22Rv1 (cell line): Measurements from ENCODE around the gene FAM217B.

Experiments used
- H3K27ac ChIP-seq: fragments of 450-650 bp; 2 replicates; pipeline ENCODE4 v1.5.1; 2017
- ZFX ChIP-seq: fragments of 450-650 bp; IDR thresholded peaks from 2 replicates; pipeline ENCODE4 v1.6.1; 2017; ENCODE audit warnings: antibody characterized with exemption, borderline replicate concordance
- TF ChIP-seq, protein P1 (sequence below): fragments of 450-650 bp; IDR thresholded peaks from 2 replicates; pipeline ENCODE4 v1.5.1; 2017; ENCODE audit warnings: mild to moderate bottlenecking

The FAM217B gene, protein sequence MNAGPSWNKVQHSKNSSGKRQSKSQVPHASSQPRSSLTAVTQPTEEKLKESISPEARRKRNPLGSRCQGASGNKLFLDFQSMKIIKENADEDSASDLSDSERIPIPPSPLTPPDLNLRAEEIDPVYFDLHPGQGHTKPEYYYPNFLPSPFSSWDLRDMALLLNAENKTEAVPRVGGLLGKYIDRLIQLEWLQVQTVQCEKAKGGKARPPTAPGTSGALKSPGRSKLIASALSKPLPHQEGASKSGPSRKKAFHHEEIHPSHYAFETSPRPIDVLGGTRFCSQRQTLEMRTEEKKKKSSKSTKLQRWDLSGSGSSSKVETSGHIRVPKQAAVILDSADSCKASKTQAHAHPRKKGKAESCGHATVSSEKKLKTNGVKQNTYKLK

DNA sequence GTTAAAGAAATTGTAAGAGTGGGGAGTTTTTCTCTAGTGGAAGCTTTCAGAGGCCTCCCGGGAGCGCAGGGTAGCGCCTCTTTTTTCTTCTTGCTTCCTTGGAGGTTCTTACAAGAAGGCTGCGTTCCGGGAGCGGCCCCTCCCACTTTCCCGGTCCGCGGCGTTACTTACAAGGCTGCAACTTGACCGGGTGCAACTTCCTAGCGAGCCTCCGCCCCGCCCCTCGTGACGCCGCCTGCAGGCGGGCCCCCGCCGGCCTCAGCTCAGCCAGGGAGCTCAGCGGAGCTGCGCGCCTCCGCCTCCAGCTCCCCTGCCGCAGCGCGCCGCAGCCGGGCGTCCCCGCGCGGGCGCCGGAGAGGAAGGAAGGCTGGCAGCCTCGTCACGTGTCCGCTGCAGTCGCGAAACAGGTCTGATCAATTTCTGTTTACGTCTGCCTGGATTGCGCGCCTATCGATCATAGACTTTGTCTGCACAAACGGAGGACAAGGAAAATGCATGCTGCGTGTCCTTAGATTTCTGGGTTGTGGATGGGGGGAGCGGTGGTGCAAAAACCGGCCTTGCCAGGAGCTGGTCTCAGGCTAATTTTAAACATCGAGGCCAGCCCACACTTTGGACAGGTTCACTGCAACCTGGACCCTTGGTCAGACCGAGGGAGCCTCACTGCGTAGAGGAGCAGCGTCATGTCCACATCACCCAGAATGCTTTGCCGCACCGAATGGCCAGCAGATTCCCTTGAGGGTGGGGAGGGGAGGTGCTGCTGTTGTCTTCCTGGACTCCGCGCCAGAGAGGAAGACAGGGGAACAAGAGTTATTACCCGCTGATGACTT lies at the start of gene FAM217B, which contains the start of gene PPP1R3D:
Gene FAM217B, plus strand, starts transcription at position 261 of the 827 bp plus-strand sequence. CDS start 3,555 bp downstream, outside the sequence.
Gene PPP1R3D, minus strand, starts transcription at position 177 of the 827 bp plus-strand sequence. CDS start 374 bp downstream, outside the sequence.
- H3K27ac ChIP-seq, result peak within 1 kb of the TSS; percentile 95
- TF ChIP-seq ZFX, result no peak
- TF ChIP-seq, protein P1, sequence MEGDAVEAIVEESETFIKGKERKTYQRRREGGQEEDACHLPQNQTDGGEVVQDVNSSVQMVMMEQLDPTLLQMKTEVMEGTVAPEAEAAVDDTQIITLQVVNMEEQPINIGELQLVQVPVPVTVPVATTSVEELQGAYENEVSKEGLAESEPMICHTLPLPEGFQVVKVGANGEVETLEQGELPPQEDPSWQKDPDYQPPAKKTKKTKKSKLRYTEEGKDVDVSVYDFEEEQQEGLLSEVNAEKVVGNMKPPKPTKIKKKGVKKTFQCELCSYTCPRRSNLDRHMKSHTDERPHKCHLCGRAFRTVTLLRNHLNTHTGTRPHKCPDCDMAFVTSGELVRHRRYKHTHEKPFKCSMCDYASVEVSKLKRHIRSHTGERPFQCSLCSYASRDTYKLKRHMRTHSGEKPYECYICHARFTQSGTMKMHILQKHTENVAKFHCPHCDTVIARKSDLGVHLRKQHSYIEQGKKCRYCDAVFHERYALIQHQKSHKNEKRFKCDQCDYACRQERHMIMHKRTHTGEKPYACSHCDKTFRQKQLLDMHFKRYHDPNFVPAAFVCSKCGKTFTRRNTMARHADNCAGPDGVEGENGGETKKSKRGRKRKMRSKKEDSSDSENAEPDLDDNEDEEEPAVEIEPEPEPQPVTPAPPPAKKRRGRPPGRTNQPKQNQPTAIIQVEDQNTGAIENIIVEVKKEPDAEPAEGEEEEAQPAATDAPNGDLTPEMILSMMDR, result peak; percentile 12; the same call in 1 of the 2 replicates

DNA sequence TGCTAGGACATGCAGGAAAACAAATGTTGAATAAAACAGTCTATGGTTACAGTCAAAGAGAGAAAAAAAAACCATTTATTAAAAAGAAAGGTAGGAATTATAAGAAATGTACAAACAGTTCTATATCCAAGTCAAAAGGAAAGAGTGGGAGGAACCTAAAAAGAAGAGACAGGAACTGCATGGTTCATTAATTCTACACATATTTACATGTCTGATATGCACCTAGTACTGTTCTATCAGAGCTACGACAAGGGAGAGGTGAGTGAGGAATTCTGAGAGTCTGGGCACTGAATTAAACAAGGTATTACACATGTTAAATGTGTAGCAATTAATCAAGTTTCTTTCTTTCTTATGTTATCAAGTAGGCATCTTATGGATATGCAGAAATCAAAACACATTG lies 48.6 kb upstream of the FAM217B start:
- no peak overlapping the region for H3K27ac ChIP-seq
- TF ChIP-seq, protein P1, result no peak
- no peak for TF ChIP-seq ZFX

DNA sequence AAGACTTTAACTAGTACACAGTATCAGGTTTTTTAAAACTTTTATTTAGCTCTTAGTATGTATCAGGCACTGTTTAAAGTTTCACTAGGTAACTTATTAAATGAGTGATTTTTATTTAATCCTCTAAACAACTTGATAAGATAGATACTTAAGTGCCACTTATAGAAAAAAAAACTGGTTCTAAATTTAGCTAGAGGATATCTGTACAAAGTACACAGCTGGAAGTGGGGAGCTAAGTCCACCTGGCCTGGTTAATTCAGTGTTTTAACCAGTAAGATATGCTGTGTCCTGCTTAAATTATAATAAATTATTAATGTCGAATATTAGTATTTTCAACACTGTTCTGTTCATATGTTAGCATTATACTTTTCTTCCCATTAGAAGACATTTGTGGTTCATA lies 44.3 kb upstream of the FAM217B start:
- H3K27ac ChIP-seq, result no peak overlapping the region
- no peak for TF ChIP-seq ZFX
- TF ChIP-seq, protein P1, result no peak

DNA sequence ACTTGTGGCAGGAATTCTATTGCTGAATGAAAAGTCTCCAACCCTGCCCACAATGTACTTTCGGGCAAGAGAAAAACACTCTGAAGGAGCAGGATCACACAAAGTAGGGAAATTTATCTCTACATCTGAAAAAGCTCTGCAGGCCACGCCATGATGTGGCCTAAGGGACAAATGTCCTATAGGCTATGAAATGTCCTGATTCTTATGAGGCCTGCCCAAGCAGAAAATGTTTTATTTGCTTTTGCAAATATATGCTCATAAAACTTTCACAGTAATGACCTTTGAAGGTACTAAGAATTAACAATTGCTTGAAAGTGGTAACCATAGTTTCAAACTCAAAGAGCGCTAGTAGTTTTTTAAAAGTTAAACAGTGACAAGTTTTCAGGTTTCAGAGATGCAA lies 37.7 kb upstream of the FAM217B start:
- TF ChIP-seq, protein P1, result no peak
- TF ChIP-seq ZFX, result no peak
- no peak overlapping the region for H3K27ac ChIP-seq

DNA sequence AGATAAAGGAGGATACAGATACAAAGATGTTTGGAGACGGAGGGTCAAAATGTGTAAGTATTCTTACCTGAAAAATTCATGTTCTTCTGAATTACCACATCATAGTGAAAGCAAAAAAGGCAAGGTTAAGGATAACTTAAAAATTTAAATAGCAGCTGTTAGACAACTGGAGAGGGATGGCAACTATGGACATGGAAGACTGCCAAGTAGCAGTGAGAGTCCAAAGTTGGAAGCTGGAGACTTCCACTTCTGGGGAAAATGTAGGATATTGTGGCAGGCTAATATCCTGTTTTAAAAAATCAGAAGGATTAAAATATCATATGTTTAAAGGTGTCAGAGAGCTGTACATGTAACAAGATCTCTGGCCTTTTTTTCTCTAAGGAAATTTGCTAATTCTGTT lies 36.6 kb upstream of the FAM217B start:
- TF ChIP-seq ZFX, result no peak
- TF ChIP-seq, protein P1, result no peak
- H3K27ac ChIP-seq, result no peak overlapping the region

DNA sequence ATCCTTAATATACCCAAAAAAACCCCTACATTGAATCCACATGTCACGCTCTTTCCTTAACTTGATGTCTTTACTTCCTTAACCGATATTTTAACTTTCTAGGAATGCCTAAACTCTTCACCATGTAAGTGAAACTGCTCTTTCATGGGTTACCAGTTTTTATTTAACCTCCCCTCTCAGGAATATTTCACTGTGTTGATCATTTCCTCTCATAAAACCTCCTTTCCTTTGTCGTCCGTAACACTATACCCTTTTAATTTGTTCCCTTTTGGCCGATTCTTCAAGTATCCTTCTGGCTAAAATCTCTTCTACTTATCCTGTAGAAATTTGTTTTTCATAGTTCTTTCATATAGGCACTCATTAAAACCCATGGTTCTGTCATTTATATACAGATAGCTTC lies 31.3 kb upstream of the FAM217B start:
- no peak overlapping the region for H3K27ac ChIP-seq
- TF ChIP-seq, protein P1, result no peak
- TF ChIP-seq ZFX, result no peak

DNA sequence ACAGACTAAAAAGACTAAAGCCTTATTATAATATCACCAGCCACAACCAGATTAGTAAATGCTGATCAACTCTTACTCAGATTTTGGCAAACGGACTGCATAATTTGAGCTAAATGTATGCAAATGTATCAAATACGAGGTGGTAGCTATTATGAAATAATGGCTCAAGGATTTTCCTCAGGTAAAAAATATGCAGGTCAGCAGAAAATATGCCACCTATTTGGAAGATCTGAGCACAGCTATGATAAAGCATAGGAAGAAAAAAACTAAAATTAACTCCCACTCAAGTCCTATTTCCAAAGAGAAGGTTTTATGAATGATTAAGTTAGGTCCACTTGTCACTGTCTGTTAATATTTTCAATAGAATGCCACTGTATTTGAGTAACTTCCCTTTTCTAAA lies 29.1 kb upstream of the FAM217B start:
- no peak for TF ChIP-seq ZFX
- TF ChIP-seq, protein P1, result no peak
- no peak overlapping the region for H3K27ac ChIP-seq
